Measurements from ENCODE around the gene PTPRA. TPM values are rescaled to one million over a fixed set of nuclear protein-coding genes. Genes with fewer than 3 reads are reported as not detected.
A peak's percentile ranks its signal among the peaks of the same experiment; 100 is the strongest.

The PTPRA gene
- total and polyA plus RNA-seq, 2 of the 13 experiments (the other 11 are each of a cell fraction or from before 2014, with no cell fraction given), result 47.2 to 127 TPM

DNA sequence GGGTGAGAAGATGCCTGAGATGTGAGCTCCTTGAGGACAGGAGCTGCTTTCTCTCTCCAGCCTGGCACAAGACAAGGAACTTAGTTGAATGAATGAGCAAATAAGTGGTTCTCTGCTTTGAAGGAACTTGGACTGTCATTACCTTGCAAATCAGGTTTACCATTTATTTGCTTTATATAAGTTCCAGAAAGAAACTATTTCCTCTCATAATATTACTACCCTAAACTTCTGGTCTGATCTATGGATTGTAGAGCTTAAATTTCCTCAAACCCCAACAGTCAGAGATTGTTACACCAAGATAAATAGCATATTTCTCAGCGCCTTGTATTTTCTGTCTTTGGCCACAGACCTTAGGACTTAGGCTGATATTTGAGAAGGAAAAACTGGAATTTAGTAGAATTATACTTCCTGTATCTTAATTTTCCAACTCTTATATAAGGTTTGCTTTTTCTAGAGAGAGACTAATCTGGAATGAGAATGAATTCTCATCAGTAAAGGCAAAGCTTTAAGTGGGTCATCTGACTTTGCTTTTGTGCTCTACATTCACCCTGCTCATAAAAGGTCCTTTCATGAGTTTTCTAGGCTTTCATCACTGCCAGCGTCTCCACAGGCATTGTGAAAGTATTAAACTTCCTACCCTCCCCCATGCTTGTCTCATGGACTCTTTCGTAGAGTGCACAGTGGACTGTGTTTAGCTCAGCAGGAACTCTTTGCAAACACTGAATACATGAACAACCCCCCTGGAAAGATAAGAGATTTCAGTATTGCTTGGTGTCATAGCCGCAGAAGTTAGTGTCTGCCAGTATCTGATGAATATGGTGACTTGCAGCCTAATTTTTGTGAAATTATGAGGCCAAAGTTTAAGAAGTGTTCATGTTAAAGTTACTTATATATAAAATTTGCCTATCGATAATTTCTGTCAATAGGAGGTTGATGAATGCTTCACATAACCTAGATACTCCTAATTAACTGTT lies 74.0 kb downstream of the PTPRA start (continued):
- TF ChIP-seq, protein P1, sequence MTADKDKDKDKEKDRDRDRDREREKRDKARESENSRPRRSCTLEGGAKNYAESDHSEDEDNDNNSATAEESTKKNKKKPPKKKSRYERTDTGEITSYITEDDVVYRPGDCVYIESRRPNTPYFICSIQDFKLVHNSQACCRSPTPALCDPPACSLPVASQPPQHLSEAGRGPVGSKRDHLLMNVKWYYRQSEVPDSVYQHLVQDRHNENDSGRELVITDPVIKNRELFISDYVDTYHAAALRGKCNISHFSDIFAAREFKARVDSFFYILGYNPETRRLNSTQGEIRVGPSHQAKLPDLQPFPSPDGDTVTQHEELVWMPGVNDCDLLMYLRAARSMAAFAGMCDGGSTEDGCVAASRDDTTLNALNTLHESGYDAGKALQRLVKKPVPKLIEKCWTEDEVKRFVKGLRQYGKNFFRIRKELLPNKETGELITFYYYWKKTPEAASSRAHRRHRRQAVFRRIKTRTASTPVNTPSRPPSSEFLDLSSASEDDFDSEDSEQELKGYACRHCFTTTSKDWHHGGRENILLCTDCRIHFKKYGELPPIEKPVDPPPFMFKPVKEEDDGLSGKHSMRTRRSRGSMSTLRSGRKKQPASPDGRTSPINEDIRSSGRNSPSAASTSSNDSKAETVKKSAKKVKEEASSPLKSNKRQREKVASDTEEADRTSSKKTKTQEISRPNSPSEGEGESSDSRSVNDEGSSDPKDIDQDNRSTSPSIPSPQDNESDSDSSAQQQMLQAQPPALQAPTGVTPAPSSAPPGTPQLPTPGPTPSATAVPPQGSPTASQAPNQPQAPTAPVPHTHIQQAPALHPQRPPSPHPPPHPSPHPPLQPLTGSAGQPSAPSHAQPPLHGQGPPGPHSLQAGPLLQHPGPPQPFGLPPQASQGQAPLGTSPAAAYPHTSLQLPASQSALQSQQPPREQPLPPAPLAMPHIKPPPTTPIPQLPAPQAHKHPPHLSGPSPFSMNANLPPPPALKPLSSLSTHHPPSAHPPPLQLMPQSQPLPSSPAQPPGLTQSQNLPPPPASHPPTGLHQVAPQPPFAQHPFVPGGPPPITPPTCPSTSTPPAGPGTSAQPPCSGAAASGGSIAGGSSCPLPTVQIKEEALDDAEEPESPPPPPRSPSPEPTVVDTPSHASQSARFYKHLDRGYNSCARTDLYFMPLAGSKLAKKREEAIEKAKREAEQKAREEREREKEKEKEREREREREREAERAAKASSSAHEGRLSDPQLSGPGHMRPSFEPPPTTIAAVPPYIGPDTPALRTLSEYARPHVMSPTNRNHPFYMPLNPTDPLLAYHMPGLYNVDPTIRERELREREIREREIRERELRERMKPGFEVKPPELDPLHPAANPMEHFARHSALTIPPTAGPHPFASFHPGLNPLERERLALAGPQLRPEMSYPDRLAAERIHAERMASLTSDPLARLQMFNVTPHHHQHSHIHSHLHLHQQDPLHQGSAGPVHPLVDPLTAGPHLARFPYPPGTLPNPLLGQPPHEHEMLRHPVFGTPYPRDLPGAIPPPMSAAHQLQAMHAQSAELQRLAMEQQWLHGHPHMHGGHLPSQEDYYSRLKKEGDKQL (CRISPR knock-in tag; IDR thresholded peaks at IDR 0.05; ENCODE audit: low read depth), result peak; percentile 87; the same call in 1 of the 2 replicates
- TF ChIP-seq ZNF737 (CRISPR knock-in tag; IDR thresholded peaks at IDR 0.05; ENCODE audit: borderline replicate concordance) (no peak), SMARCC2 (IDR thresholded peaks at IDR 0.05) (no peak), ASH2L (IDR thresholded peaks at IDR 0.05; ENCODE audit: insufficient read length, low read depth, low read length) (peak; percentile 94), ZNF136 (CRISPR knock-in tag; IDR thresholded peaks at IDR 0.05; ENCODE audit: low read depth) (peak; percentile 96; the same call in 1 of the 2 replicates), ZNF326 (CRISPR knock-in tag; IDR thresholded peaks at IDR 0.05; ENCODE audit: borderline replicate concordance) (no peak)
- TF ChIP-seq, protein P2, sequence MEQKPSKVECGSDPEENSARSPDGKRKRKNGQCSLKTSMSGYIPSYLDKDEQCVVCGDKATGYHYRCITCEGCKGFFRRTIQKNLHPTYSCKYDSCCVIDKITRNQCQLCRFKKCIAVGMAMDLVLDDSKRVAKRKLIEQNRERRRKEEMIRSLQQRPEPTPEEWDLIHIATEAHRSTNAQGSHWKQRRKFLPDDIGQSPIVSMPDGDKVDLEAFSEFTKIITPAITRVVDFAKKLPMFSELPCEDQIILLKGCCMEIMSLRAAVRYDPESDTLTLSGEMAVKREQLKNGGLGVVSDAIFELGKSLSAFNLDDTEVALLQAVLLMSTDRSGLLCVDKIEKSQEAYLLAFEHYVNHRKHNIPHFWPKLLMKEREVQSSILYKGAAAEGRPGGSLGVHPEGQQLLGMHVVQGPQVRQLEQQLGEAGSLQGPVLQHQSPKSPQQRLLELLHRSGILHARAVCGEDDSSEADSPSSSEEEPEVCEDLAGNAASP (CRISPR knock-in tag; IDR thresholded peaks at IDR 0.05; ENCODE audit: borderline replicate concordance), result peak; percentile 87
- TF ChIP-seq, protein P3, sequence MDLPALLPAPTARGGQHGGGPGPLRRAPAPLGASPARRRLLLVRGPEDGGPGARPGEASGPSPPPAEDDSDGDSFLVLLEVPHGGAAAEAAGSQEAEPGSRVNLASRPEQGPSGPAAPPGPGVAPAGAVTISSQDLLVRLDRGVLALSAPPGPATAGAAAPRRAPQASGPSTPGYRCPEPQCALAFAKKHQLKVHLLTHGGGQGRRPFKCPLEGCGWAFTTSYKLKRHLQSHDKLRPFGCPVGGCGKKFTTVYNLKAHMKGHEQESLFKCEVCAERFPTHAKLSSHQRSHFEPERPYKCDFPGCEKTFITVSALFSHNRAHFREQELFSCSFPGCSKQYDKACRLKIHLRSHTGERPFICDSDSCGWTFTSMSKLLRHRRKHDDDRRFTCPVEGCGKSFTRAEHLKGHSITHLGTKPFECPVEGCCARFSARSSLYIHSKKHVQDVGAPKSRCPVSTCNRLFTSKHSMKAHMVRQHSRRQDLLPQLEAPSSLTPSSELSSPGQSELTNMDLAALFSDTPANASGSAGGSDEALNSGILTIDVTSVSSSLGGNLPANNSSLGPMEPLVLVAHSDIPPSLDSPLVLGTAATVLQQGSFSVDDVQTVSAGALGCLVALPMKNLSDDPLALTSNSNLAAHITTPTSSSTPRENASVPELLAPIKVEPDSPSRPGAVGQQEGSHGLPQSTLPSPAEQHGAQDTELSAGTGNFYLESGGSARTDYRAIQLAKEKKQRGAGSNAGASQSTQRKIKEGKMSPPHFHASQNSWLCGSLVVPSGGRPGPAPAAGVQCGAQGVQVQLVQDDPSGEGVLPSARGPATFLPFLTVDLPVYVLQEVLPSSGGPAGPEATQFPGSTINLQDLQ (CRISPR knock-in tag; IDR thresholded peaks at IDR 0.05), result no peak
- TF ChIP-seq, protein P4, sequence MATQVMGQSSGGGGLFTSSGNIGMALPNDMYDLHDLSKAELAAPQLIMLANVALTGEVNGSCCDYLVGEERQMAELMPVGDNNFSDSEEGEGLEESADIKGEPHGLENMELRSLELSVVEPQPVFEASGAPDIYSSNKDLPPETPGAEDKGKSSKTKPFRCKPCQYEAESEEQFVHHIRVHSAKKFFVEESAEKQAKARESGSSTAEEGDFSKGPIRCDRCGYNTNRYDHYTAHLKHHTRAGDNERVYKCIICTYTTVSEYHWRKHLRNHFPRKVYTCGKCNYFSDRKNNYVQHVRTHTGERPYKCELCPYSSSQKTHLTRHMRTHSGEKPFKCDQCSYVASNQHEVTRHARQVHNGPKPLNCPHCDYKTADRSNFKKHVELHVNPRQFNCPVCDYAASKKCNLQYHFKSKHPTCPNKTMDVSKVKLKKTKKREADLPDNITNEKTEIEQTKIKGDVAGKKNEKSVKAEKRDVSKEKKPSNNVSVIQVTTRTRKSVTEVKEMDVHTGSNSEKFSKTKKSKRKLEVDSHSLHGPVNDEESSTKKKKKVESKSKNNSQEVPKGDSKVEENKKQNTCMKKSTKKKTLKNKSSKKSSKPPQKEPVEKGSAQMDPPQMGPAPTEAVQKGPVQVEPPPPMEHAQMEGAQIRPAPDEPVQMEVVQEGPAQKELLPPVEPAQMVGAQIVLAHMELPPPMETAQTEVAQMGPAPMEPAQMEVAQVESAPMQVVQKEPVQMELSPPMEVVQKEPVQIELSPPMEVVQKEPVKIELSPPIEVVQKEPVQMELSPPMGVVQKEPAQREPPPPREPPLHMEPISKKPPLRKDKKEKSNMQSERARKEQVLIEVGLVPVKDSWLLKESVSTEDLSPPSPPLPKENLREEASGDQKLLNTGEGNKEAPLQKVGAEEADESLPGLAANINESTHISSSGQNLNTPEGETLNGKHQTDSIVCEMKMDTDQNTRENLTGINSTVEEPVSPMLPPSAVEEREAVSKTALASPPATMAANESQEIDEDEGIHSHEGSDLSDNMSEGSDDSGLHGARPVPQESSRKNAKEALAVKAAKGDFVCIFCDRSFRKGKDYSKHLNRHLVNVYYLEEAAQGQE (IDR thresholded peaks at IDR 0.05; ENCODE audit: borderline replicate concordance in 1 of 2, low read depth in 1 of 2, low read length in 2 of 2), result peak in 1 of 2 experiments; percentile 81; a peak in 1 of 4 replicates
- TF ChIP-seq, protein P5, sequence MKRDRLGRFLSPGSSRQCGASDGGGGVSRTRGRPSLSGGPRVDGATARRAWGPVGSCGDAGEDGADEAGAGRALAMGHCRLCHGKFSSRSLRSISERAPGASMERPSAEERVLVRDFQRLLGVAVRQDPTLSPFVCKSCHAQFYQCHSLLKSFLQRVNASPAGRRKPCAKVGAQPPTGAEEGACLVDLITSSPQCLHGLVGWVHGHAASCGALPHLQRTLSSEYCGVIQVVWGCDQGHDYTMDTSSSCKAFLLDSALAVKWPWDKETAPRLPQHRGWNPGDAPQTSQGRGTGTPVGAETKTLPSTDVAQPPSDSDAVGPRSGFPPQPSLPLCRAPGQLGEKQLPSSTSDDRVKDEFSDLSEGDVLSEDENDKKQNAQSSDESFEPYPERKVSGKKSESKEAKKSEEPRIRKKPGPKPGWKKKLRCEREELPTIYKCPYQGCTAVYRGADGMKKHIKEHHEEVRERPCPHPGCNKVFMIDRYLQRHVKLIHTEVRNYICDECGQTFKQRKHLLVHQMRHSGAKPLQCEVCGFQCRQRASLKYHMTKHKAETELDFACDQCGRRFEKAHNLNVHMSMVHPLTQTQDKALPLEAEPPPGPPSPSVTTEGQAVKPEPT (CRISPR knock-in tag; IDR thresholded peaks at IDR 0.05; ENCODE audit: low read depth), result no peak
